Measurements from ENCODE around the gene FAM149B1.

DNA sequence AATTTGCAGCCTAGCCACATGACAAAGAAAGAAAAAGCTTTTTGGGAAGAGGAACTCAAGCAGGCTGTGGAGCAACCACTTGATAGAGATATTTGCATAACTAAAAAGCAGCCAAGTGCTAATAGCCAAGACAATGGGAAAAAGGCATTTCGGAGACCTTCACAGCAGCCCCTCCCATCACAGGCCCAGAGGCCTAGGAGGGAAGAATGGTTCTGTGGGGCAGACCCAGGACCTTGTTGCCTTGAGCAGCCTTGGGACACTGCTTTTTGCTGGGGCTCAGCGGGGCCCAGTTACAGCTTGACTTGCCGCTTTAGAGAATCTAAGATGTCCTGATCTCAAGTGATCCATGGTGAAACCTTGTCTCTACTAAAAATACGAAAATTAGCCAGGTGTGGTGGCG, 38.5 kb downstream of the FAM149B1 start:
- TF ChIP-seq SMC3 (IDR thresholded peaks at IDR 0.05; ENCODE audit: borderline replicate concordance, low read length) (no peak), GABPA (IDR thresholded peaks at IDR 0.05; ENCODE audit: low read depth) (no peak), CHD4 (IDR thresholded peaks at IDR 0.05) (no peak), EP300 (IDR thresholded peaks at IDR 0.05; ENCODE audit: borderline replicate concordance in 1 of 2, control insufficient read depth in 1 of 2, low read depth in 2 of 2, low read length in 2 of 2) (no peak), SIN3A (IDR thresholded peaks at IDR 0.05; ENCODE audit: low read depth, low read length) (no peak), ZNF384 (IDR thresholded peaks at IDR 0.05; ENCODE audit: borderline replicate concordance, low read depth, low read length) (no peak)
- TF ChIP-seq, protein P1, sequence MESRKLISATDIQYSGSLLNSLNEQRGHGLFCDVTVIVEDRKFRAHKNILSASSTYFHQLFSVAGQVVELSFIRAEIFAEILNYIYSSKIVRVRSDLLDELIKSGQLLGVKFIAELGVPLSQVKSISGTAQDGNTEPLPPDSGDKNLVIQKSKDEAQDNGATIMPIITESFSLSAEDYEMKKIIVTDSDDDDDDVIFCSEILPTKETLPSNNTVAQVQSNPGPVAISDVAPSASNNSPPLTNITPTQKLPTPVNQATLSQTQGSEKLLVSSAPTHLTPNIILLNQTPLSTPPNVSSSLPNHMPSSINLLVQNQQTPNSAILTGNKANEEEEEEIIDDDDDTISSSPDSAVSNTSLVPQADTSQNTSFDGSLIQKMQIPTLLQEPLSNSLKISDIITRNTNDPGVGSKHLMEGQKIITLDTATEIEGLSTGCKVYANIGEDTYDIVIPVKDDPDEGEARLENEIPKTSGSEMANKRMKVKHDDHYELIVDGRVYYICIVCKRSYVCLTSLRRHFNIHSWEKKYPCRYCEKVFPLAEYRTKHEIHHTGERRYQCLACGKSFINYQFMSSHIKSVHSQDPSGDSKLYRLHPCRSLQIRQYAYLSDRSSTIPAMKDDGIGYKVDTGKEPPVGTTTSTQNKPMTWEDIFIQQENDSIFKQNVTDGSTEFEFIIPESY (IDR thresholded peaks at IDR 0.05) = no peak
- TF ChIP-seq, protein P2, sequence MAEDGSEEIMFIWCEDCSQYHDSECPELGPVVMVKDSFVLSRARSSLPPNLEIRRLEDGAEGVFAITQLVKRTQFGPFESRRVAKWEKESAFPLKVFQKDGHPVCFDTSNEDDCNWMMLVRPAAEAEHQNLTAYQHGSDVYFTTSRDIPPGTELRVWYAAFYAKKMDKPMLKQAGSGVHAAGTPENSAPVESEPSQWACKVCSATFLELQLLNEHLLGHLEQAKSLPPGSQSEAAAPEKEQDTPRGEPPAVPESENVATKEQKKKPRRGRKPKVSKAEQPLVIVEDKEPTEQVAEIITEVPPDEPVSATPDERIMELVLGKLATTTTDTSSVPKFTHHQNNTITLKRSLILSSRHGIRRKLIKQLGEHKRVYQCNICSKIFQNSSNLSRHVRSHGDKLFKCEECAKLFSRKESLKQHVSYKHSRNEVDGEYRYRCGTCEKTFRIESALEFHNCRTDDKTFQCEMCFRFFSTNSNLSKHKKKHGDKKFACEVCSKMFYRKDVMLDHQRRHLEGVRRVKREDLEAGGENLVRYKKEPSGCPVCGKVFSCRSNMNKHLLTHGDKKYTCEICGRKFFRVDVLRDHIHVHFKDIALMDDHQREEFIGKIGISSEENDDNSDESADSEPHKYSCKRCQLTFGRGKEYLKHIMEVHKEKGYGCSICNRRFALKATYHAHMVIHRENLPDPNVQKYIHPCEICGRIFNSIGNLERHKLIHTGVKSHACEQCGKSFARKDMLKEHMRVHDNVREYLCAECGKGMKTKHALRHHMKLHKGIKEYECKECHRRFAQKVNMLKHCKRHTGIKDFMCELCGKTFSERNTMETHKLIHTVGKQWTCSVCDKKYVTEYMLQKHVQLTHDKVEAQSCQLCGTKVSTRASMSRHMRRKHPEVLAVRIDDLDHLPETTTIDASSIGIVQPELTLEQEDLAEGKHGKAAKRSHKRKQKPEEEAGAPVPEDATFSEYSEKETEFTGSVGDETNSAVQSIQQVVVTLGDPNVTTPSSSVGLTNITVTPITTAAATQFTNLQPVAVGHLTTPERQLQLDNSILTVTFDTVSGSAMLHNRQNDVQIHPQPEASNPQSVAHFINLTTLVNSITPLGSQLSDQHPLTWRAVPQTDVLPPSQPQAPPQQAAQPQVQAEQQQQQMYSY (CRISPR knock-in tag; IDR thresholded peaks at IDR 0.05) = no peak
